K562 (cell line): ENCODE measurements around the gene PDE6G. TPM values are rescaled to one million over a fixed set of nuclear protein-coding genes. Genes with fewer than 3 reads are reported as not detected.

Experiments used
- ATAC-seq: fragments of 200-7000 bp; cut with Tn5 transposase; 3 replicates; pipeline ENCODE4 v1.9.1; 2020; ENCODE audit warnings: moderate library complexity
- BruUV-seq: library from RNA; stranded (reverse); fragments of 400-500 nt; replicated peaks from 2 replicates; lab custom pipeline; 2021; lab: Mats Ljungman, UMichigan
- CTCF ChIA-PET: fragments of 300-600 bp; formaldehyde crosslinking; extraction: SDS; loops from one replicate; lab custom pipeline; 2021; ENCODE audit warnings: low intra/inter-chr PET ratio; lab: Yijun Ruan, JAX
- POLR2A ChIA-PET: fragments of 300-600, 350-650 bp; sonication (Branson Sonifier 250); formaldehyde crosslinking; extraction: SDS; loops from one replicate; lab custom pipeline; 2021; ENCODE audit warnings: antibody characterized with exemption, inconsistent platforms; lab: Yijun Ruan, JAX
- DNase-seq, 4 experiments: peaks; one replicate each; pipeline versions ENCODE4 v3.0.0 to v3.0.0-alpha.2; 2011 to 2018; ENCODE audit warnings: low spot score in 3 of 4, mixed read lengths in 3 of 4; ENCODE audit errors: extremely low read depth in 1 of 4
- FAIRE-seq: peaks from 2 replicates; lab custom pipeline; 2011; peaks lifted over from hg19 to GRCh38; lab: Jason Lieb, UNC
- H2AFZ ChIP-seq: 2 replicates; pipeline ENCODE4 v1.6.0; 2011; ENCODE audit warnings: low read depth, low read length, control low read depth, inconsistent platforms
- H3K27ac ChIP-seq: fragments of 200-600 bp; 3 replicates; pipeline ENCODE4 v1.8.0; 2011; ENCODE audit warnings: low read depth, mild to moderate bottlenecking, control low read depth, inconsistent platforms, low read length, moderate library complexity, mixed read lengths; ENCODE audit errors: extremely low read depth
- H3K27me3 ChIP-seq, 2 experiments: fragments of 300-600 bp in 1 of 2; 2 replicates in 1 of 2; 3 replicates in 1 of 2; pipeline versions ENCODE4 v1.6.0 to v1.8.0; 2011; ENCODE audit warnings: inconsistent platforms in 2 of 2, low read length in 2 of 2, mild to moderate bottlenecking in 1 of 2, mixed read lengths in 1 of 2, moderate library complexity in 1 of 2; ENCODE audit not compliant: control insufficient read depth in 2 of 2, insufficient read depth in 2 of 2
- H3K36me3 ChIP-seq: fragments of 300-600 bp; 3 replicates; pipeline ENCODE4 v1.8.0; 2011; ENCODE audit warnings: mild to moderate bottlenecking, low read length, inconsistent platforms; ENCODE audit not compliant: control insufficient read depth, insufficient read depth
- H3K4me1 ChIP-seq, 2 experiments: fragments of 200-600 bp in 1 of 2; replicated peaks in 1 of 2; 2 replicates in 1 of 2; 3 replicates in 1 of 2; pipeline versions ENCODE4 v1.5.1 to v1.8.0; 2011; ENCODE audit warnings: inconsistent platforms in 2 of 2, low read length in 2 of 2, mild to moderate bottlenecking in 1 of 2, mixed read lengths in 1 of 2, moderate library complexity in 1 of 2; ENCODE audit not compliant: control insufficient read depth in 2 of 2, insufficient read depth in 2 of 2
- H3K4me2 ChIP-seq: 2 replicates; pipeline ENCODE4 v1.6.1; 2011; ENCODE audit warnings: low read length, control low read depth, inconsistent platforms, mixed read lengths; ENCODE audit not compliant: insufficient read depth
- H3K4me3 ChIP-seq: fragments of 200-600 bp; sonication (generic), shearing (Covaris generic); 2 replicates; pipeline ENCODE4 v1.5.1; 2016; ENCODE audit warnings: control low read depth, inconsistent platforms
- H3K79me2 ChIP-seq: fragments of 200-600 bp; 3 replicates; pipeline ENCODE4 v1.8.0; 2011; ENCODE audit warnings: low read length, inconsistent platforms; ENCODE audit not compliant: control insufficient read depth, insufficient read depth
- H3K9ac ChIP-seq, 2 experiments: 2 replicates each; pipeline versions ENCODE4 v1.6.0 to v1.6.1; 2011; ENCODE audit warnings: low read depth in 2 of 2, low read length in 2 of 2, control low read depth in 1 of 2, inconsistent platforms in 1 of 2, mild to moderate bottlenecking in 1 of 2, mixed read lengths in 1 of 2; ENCODE audit not compliant: insufficient read depth in 1 of 2
- H3K9me1 ChIP-seq: one replicate; pipeline ENCODE4 v1.6.0; 2011; ENCODE audit warnings: inconsistent platforms, mild to moderate bottlenecking, low read length, moderate library complexity; ENCODE audit not compliant: control insufficient read depth, insufficient read depth
- H3K9me3 ChIP-seq: replicated peaks from 2 replicates; pipeline ENCODE4 v1.5.1; 2011; ENCODE audit warnings: low read depth, low read length, inconsistent platforms; ENCODE audit not compliant: control insufficient read depth, insufficient read depth
- H4K20me1 ChIP-seq: replicated peaks from 2 replicates; pipeline ENCODE4 v1.6.1; 2011; ENCODE audit warnings: low read length, inconsistent platforms, mixed read lengths; ENCODE audit not compliant: control insufficient read depth, insufficient read depth
- THRA ChIP-seq: fragments of 450-650 bp; IDR thresholded peaks from 2 replicates; pipeline ENCODE4 v1.6.1; 2017; ENCODE audit warnings: mild to moderate bottlenecking, moderate library complexity
- ZNF184 ChIP-seq: sonication (generic); formaldehyde crosslinking; IDR thresholded peaks from 2 replicates; pipeline ENCODE4 v1.5.0; 2020; ENCODE audit warnings: missing genetic modification reagents
- WGBS: fragments of 100-300 bp; shearing (Covaris generic); methylation state at CpG from one replicate; pipeline ENCODE4 v1.1.6; 2016; ENCODE audit warnings: low coverage, mixed read lengths; ENCODE audit not compliant: insufficient coverage; ENCODE audit errors: missing lambda C conversion rate; 5-methylcytosine and 5-hydroxymethylcytosine counted together
- in situ Hi-C: fragments of 300-500 bp; cut with MboI; formaldehyde crosslinking; loops from 4 replicates; pipeline ENCODE4 v1.15.0; 2018; ENCODE audit warnings: inconsistent platforms, mixed read lengths
- intact Hi-C: fragments of 100-400 bp; cut with micrococcal nuclease; formaldehyde crosslinking; loops from 2 replicates; pipeline ENCODE4 v1.14.2; 2022
- polyA plus RNA-seq, 8 experiments: library from polyadenylated mRNA; depleted of rRNA in 4 of 8; stranded (reverse) in 5 of 8; unstranded in 3 of 8; fragments of >200 nt; fragmentation: Nextera tagmentation in 2 of 8; fragmentation: Illumina TruSeq in 1 of 8; extraction: Ambion mirVana in 2 of 8; extraction: Trizol in 1 of 8; gene quantifications; 2 replicates each; pipeline versions ENCODE4 v1.2.1 to v1.2.3, GENCODE V29; 2011 to 2014; ENCODE audit warnings: inconsistent platforms in 1 of 8, missing spikeins in 1 of 8
- total RNA-seq, 7 experiments: library from RNA; depleted of rRNA in 6 of 7; stranded (reverse); fragments of >200 nt in 6 of 7; fragmentation: Illumina TruSeq in 2 of 7; extraction: Trizol in 2 of 7; gene quantifications; 2 replicates each; pipeline versions ENCODE4 v1.2.1 to v1.2.3, GENCODE V29; 2011 to 2021; ENCODE audit warnings: low replicate concordance in 1 of 7

The PDE6G gene
- total and polyA plus RNA-seq, 9 of the 15 experiments (the other 6 are each of a cell fraction or from before 2014, with no cell fraction given) = 0.14 to 0.59 TPM; not detected in 7

GRCh38 chr17:81647640-81648012 lies 8.7 kb downstream of the PDE6G start:
- H3K4me1 ChIP-seq = peaks cover 20 to 68% of the 10 kb centered on the region in 2 experiments; a peak in 4 of 5 replicates
- H3K79me2 ChIP-seq = no peaks in the 10 kb centered on the region
- peak overlapping the region; percentile 69 for H3K4me2 ChIP-seq
- no peak overlapping the region; the same call in 2 of the 3 replicates for H3K27ac ChIP-seq
- DNase-seq = peak in 1 of 4 experiments; percentile 2
- CTCF ChIA-PET = no interaction called here
- H3K36me3 ChIP-seq = no peaks in the 10 kb centered on the region
- no peaks in the 10 kb centered on the region for H3K27me3 ChIP-seq
- POLR2A ChIA-PET = interaction anchor here (1.0 to 1.7 kb wide), 3 partner anchors 9 to 135 kb away, joined by 3 to 5 read pairs (median 4); partner anchors contain the start of gene ACTG1
- no TSS peak for BruUV-seq
- in situ Hi-C loops (no loop called here), intact Hi-C loops (no loop called here)
- ATAC-seq = no peak
- peak overlapping the region; percentile 78 for H2AFZ ChIP-seq
- no peak for TF ChIP-seq THRA
- 0 out of 2 replicates have a peak, but pooled peaks have one; percentile 13 for TF ChIP-seq ZNF184 (CRISPR knock-in tag)
- 83% methylated on average over 18 of the region's 21 CpGs for WGBS
- no peak for FAIRE-seq
- H3K9ac ChIP-seq = no peak overlapping the region
- no peak overlapping the region for H3K4me3 ChIP-seq
- H3K9me3 ChIP-seq = peaks cover 6% of the 10 kb centered on the region
- no peaks in the 10 kb centered on the region for H3K9me1 ChIP-seq
- H4K20me1 ChIP-seq = no peaks in the 10 kb centered on the region
